HuH-7.5 (cell line): ENCODE measurements around the gene PGLYRP3.

Experiments used
- DNase-seq: peaks from one replicate; pipeline ENCODE4 v3.0.0; 2011; ENCODE audit warnings: low spot score

PGLYRP3 gene

GRCh38 chr1:153260585-153261280 is 52.0 kb downstream of the PGLYRP3 start:
- no peak for DNase-seq

GRCh38 chr1:153259387-153259786 is 53.4 kb downstream of the PGLYRP3 start, which contains the start of gene LORICRIN:
LORICRIN (plus strand) TSS chr1:153259687; CDS start chr1:153260950, 1,263 bp downstream.
- DNase-seq = no peak

- no peak for DNase-seq
These were observed 59.1 kb downstream of the PGLYRP3 start for GRCh38 chr1:153253693-153254092.

- no peak for DNase-seq
These were observed 59.7 kb downstream of the PGLYRP3 start for GRCh38 chr1:153253076-153253475.

- DNase-seq = no peak
These were observed 60.8 kb downstream of the PGLYRP3 start for GRCh38 chr1:153251988-153252387.

GRCh38 chr1:153251562-153251961 is 61.2 kb downstream of the PGLYRP3 start:
- DNase-seq = no peak

- no peak for DNase-seq
These were observed 61.7 kb downstream of the PGLYRP3 start for GRCh38 chr1:153251087-153251486.

- no peak for DNase-seq
These were observed 62.6 kb downstream of the PGLYRP3 start for GRCh38 chr1:153250166-153250565.

GRCh38 chr1:153248176-153248879 is 64.4 kb downstream of the PGLYRP3 start:
- DNase-seq = no peak
